Upper lobe of left lung (tissue), 6 donors: ENCODE data around the gene PHF21A. TPM values are rescaled to one million over a fixed set of nuclear protein-coding genes. Genes with fewer than 3 reads are reported as not detected.

Experiments
- ATAC-seq, 2 donors: fragments of 200-7000 bp; cut with Tn5 transposase; one replicate each; pipeline ENCODE4 v1.9.1; 2022; ENCODE audit warnings: mild to moderate bottlenecking in 2 of 2, moderate library complexity in 2 of 2; ENCODE audit not compliant: low FRiP score in 2 of 2
- DNase-seq, 2 donors: peaks; one replicate each; pipeline ENCODE4 v3.0.0-alpha.2; 2019 to 2020
- H3K27ac ChIP-seq, 4 donors: fragments of 200-600 bp; sonication (generic); one replicate each; pipeline ENCODE4 v1.5.1; 2016 to 2019
- H3K27me3 ChIP-seq, 4 donors: fragments of 200-600 bp; sonication (generic); one replicate each; pipeline ENCODE4 v1.5.1; 2017 to 2019
- H3K36me3 ChIP-seq, 4 donors: fragments of 200-600 bp; sonication (generic); one replicate each; pipeline ENCODE4 v1.5.1; 2016 to 2019
- H3K4me1 ChIP-seq, 4 donors: fragments of 200-600 bp; sonication (generic); one replicate each; pipeline ENCODE4 v1.5.1; 2018 to 2019
- H3K4me3 ChIP-seq, 4 donors: fragments of 200-600 bp; sonication (generic); one replicate each; pipeline ENCODE4 v1.5.1; 2017 to 2019; ENCODE audit warnings: mild to moderate bottlenecking in 2 of 4, moderate library complexity in 1 of 4
- H3K9me3 ChIP-seq, 4 donors: fragments of 200-600 bp; sonication (generic); one replicate each; pipeline ENCODE4 v1.5.1; 2018 to 2019
- CTCF ChIP-seq, 6 experiments: fragments of 450-650 bp in 4 of 6; fragments of 200-600 bp in 2 of 6; sonication (generic) in 2 of 6; IDR thresholded peaks; one replicate each; pipeline ENCODE4 v1.5.1; 2016 to 2019; ENCODE audit warnings: antibody characterized with exemption in 6 of 6
- EP300 ChIP-seq, 4 donors: sonication (generic); formaldehyde crosslinking; IDR thresholded peaks; one replicate each; pipeline ENCODE4 v1.5.1; 2017; ENCODE audit warnings: antibody characterized with exemption in 4 of 4, control low read depth in 2 of 4
- POLR2A ChIP-seq, 4 donors: fragments of 450-650 bp; IDR thresholded peaks; one replicate each; pipeline ENCODE4 v1.5.1; 2016 to 2017; ENCODE audit warnings: antibody characterized with exemption in 4 of 4, mild to moderate bottlenecking in 2 of 4
- POLR2AphosphoS5 ChIP-seq, 2 donors: sonication (generic); formaldehyde crosslinking; IDR thresholded peaks; one replicate each; pipeline ENCODE4 v1.5.1; 2017; ENCODE audit warnings: antibody characterized with exemption in 2 of 2
- WGBS, 2 donors: methylation state at CpG; one replicate each; pipeline ENCODE4 v1.1.5; 2017 to 2018; 5-methylcytosine and 5-hydroxymethylcytosine counted together
- total RNA-seq, 6 donors: library from RNA; depleted of rRNA in 4 of 6; stranded (reverse); fragments of >200 nt in 4 of 6; gene quantifications; one replicate each; pipeline versions ENCODE4 v1.1.0 to v1.2.1, GENCODE V29; 2016 to 2021
- donor health status: DM: no; HTN: no; CAD: no; lungs with moderate emphysema.
- donor health status: DM: no; HTN: yes; CAD: no; lungs with severe emphysema.

The PHF21A gene
- total RNA-seq, 6 donors from 2014 or later: 21.1 to 99.5 (median 52.2) TPM

- peaks cover 9 to 14% (median 11%) of the 10 kb centered on the region in 4 donors for H3K4me1 ChIP-seq
- H3K36me3 ChIP-seq: peaks cover 0 to 25% (median 14%) of the 10 kb centered on the region in 4 donors
- H3K9me3 ChIP-seq: no peaks in the 10 kb centered on the region
- peak in 1 of 2 donors; percentile 75 for DNase-seq
- ATAC-seq: no peak
- TF ChIP-seq CTCF (IDR thresholded peaks at IDR 0.05) (no peak), POLR2AphosphoS5 (IDR thresholded peaks at IDR 0.05) (no peak), POLR2A (IDR thresholded peaks at IDR 0.05) (no peak), EP300 (IDR thresholded peaks at IDR 0.05) (no peak)
- 91 to 96% methylated on average over 19 of the region's 19 CpGs for WGBS, 2 donors
- no peaks in the 10 kb centered on the region for H3K27me3 ChIP-seq
- H3K27ac ChIP-seq: no peak overlapping the region
- no peak overlapping the region for H3K4me3 ChIP-seq
Observed at GRCh38 chr11:45905095-45905494, 216.2 kb downstream of the PHF21A start.

- peaks cover 11 to 21% (median 14%) of the 10 kb centered on the region in 4 donors for H3K4me1 ChIP-seq
- H3K27me3 ChIP-seq: no peaks in the 10 kb centered on the region
- no peaks in the 10 kb centered on the region for H3K9me3 ChIP-seq
- H3K36me3 ChIP-seq: peaks cover 0 to 18% (median 7%) of the 10 kb centered on the region in 4 donors
- ATAC-seq (no peak), DNase-seq (no peak)
- TF ChIP-seq POLR2AphosphoS5 (IDR thresholded peaks at IDR 0.05): no peak
- no peak for TF ChIP-seq EP300 (IDR thresholded peaks at IDR 0.05)
- no peak for TF ChIP-seq POLR2A (IDR thresholded peaks at IDR 0.05)
- TF ChIP-seq CTCF (IDR thresholded peaks at IDR 0.05): no peak
- no peak overlapping the region for H3K4me3 ChIP-seq
- 83 to 90% methylated on average over 13 to 15 of the region's 15 CpGs for WGBS, 2 donors
- H3K27ac ChIP-seq: no peak overlapping the region
Observed at GRCh38 chr11:45904309-45904915, 216.8 kb downstream of the PHF21A start.

- ATAC-seq (no peak), DNase-seq (peak in 1 of 2 donors; percentile 80)
- Histone ChIP-seq H3K9me3 (no peaks in the 10 kb centered on the region), H3K4me1 (peaks cover 18 to 31% (median 20%) of the 10 kb centered on the region in 4 donors), H3K4me3 (no peak overlapping the region), H3K27ac (no peak overlapping the region), H3K36me3 (peaks cover 0 to 11% (median 3%) of the 10 kb centered on the region in 4 donors), H3K27me3 (peaks cover 0 to 2% (median 0%) of the 10 kb centered on the region in 4 donors)
- 90 to 94% methylated on average over 15 to 34 of the region's 56 CpGs for WGBS, 2 donors
- no peak for TF ChIP-seq CTCF (IDR thresholded peaks at IDR 0.05)
- no peak for TF ChIP-seq EP300 (IDR thresholded peaks at IDR 0.05)
Observed at GRCh38 chr11:45902452-45903380, 218.5 kb downstream of the PHF21A start.

- H3K4me3 ChIP-seq: no peak overlapping the region
- no peak overlapping the region for H3K27ac ChIP-seq
- TF ChIP-seq EP300 (IDR thresholded peaks at IDR 0.05) (no peak), CTCF (IDR thresholded peaks at IDR 0.05) (no peak), POLR2AphosphoS5 (IDR thresholded peaks at IDR 0.05) (no peak), POLR2A (IDR thresholded peaks at IDR 0.05) (no peak)
- H3K9me3 ChIP-seq: no peaks in the 10 kb centered on the region
- H3K36me3 ChIP-seq: peaks cover 0 to 11% (median 3%) of the 10 kb centered on the region in 4 donors
- WGBS, 2 donors: 83 to 84% methylated on average over 6 of the region's 6 CpGs
- H3K4me1 ChIP-seq: peaks cover 18 to 31% (median 20%) of the 10 kb centered on the region in 4 donors
- ATAC-seq: no peak
- DNase-seq: peak in 1 of 2 donors; percentile 76
- peaks cover 0 to 2% (median 0%) of the 10 kb centered on the region in 4 donors for H3K27me3 ChIP-seq
Observed at GRCh38 chr11:45901626-45902025, 219.6 kb downstream of the PHF21A start.
